CD4-positive, CD25-positive, alpha-beta regulatory T cell (primary cell): ENCODE measurements around the gene TMPRSS7. TPM values are rescaled to one million over a fixed set of nuclear protein-coding genes. Genes with fewer than 3 reads are reported as not detected.

Experiments used
- ATAC-seq, 2 donors: fragments of 150-1000 bp; cut with Tn5 transposase; one replicate each; pipeline ENCODE4 v1.10.0; 2021; ENCODE audit warnings: low read depth in 2 of 2, moderate number of reproducible peaks in 2 of 2, moderate library complexity in 1 of 2
- DNase-seq, 3 donors: peaks; one replicate each; pipeline versions ENCODE4 v3.0.0 to v3.0.0-alpha.2; 2012 to 2022; ENCODE audit warnings: mixed read lengths in 1 of 3
- H3K27ac ChIP-seq: one replicate; pipeline ENCODE4 v1.7.0; 2013; ENCODE audit warnings: mild to moderate bottlenecking, low read length; ENCODE audit not compliant: insufficient read depth, poor library complexity, severe bottlenecking
- H3K27me3 ChIP-seq: one replicate; pipeline ENCODE4 v1.7.0; 2013; ENCODE audit warnings: low read length; ENCODE audit not compliant: control insufficient read depth, insufficient read depth
- H3K36me3 ChIP-seq: one replicate; pipeline ENCODE4 v1.7.0; 2013; ENCODE audit warnings: mild to moderate bottlenecking, low read length, moderate library complexity; ENCODE audit not compliant: control insufficient read depth, insufficient read depth
- H3K4me1 ChIP-seq: 2 replicates; pipeline ENCODE4 v1.7.0; 2013; ENCODE audit warnings: mild to moderate bottlenecking, low read length; ENCODE audit not compliant: insufficient read depth, control insufficient read depth, poor library complexity, severe bottlenecking
- H3K4me3 ChIP-seq: one replicate; pipeline ENCODE4 v1.7.0; 2013; ENCODE audit warnings: low read depth, mild to moderate bottlenecking, low read length, moderate library complexity
- H3K9me3 ChIP-seq, 2 experiments: 1 replicate in 1 of 2; 2 replicates in 1 of 2; pipeline ENCODE4 v1.7.0; 2013; ENCODE audit warnings: low read length in 2 of 2, mild to moderate bottlenecking in 1 of 2, moderate library complexity in 1 of 2; ENCODE audit not compliant: control insufficient read depth in 2 of 2
- H3K27ac Mint-ChIP-seq, 3 donors: one replicate each; pipeline ENCODE4 v1.8.0; 2020 to 2022; ENCODE audit warnings: mild to moderate bottlenecking in 3 of 3, mixed read lengths in 3 of 3, moderate library complexity in 2 of 3
- H3K27me3 Mint-ChIP-seq: one replicate; pipeline ENCODE4 v1.8.0; 2022; ENCODE audit warnings: mild to moderate bottlenecking, mixed read lengths
- H3K36me3 Mint-ChIP-seq: one replicate; pipeline ENCODE4 v1.8.0; 2020; ENCODE audit warnings: mixed read lengths
- H3K4me1 Mint-ChIP-seq, 4 donors: one replicate each; pipeline ENCODE4 v1.8.0; 2020 to 2022; ENCODE audit warnings: mixed read lengths in 4 of 4, mild to moderate bottlenecking in 1 of 4
- H3K4me3 Mint-ChIP-seq, 4 donors: one replicate each; pipeline ENCODE4 v1.8.0; 2020 to 2022; ENCODE audit warnings: mild to moderate bottlenecking in 4 of 4, mixed read lengths in 4 of 4, moderate library complexity in 3 of 4
- H3K9me3 Mint-ChIP-seq, 7 donors: one replicate each; pipeline ENCODE4 v1.8.0; 2020 to 2022; ENCODE audit warnings: mixed read lengths in 7 of 7, mild to moderate bottlenecking in 3 of 7, moderate library complexity in 2 of 7
- polyA plus RNA-seq, 4 donors: library from polyadenylated mRNA; unstranded; fragments of 300-500 nt; fragmentation: Illumina TruSeq; gene quantifications; one replicate each; pipeline ENCODE4 v1.2.3, GENCODE V29; 2021
- total RNA-seq: library from RNA; stranded (reverse); gene quantifications from one replicate; pipeline ENCODE4 v1.2.3, GENCODE V29; 2022

Gene TMPRSS7
- total and polyA plus RNA-seq, 5 donors from 2014 or later, result not detected

DNA sequence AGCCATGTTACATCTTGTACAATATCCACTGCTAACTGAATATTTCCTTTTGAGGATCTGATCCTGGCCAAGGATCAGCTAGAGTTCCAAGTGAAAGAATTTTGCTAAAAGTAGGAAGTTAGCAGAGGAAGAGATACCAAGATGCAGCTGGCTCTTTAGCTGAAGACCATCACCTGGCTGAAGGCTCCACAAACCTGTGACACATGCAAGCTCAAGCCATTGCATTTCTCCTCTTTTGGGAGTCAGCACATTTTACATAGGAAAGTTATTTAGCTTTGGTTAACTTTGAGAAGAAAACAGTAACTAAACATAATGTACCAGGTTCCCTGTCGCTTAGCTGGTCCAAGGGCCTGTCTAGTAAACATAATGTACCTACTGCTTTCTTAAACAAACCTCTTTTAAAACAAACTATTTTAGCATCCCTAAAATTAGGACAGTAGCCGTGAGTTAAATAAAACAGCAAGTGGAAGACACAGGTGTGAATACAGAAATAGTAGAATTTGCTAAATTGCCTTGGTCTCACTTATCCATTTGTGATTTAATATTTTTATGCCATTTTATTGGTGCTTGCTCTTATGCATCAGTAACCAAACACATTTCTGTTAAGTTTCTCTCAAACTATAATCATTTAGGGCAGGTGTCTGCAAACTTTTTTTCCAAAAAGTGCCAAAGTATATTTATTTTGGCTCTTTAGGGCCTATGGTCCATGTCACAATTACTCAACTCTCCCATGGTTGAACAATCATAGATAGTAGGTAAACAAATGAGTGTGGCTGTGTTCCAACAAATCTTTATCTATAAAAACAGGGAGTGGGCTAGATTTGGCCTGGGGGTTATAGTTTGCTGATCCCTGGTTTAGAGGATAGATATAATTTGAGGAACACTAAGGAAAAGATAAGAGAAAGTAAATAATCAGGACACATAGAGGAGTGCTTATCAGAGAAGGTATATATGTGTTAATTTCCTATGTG lies 87.3 kb downstream of the TMPRSS7 start:
- no peaks in the 10 kb centered on the region for H3K27me3 ChIP-seq
- no peaks in the 10 kb centered on the region for H3K9me3 ChIP-seq
- ATAC-seq (no peak), DNase-seq (no peak)
- peaks cover 10% of the 10 kb centered on the region for H3K36me3 Mint-ChIP-seq
- no peak overlapping the region for H3K27ac Mint-ChIP-seq
- peaks cover 11% of the 10 kb centered on the region for H3K4me1 ChIP-seq
- H3K27ac ChIP-seq, result no peak overlapping the region
- H3K9me3 Mint-ChIP-seq, result no peaks in the 10 kb centered on the region
- peaks cover 4% of the 10 kb centered on the region for H3K27me3 Mint-ChIP-seq
- no peak overlapping the region for H3K4me3 Mint-ChIP-seq
- peaks cover 9 to 20% (median 12%) of the 10 kb centered on the region in 4 donors for H3K4me1 Mint-ChIP-seq
- no peak overlapping the region for H3K4me3 ChIP-seq
- H3K36me3 ChIP-seq, result peaks cover 12% of the 10 kb centered on the region

DNA sequence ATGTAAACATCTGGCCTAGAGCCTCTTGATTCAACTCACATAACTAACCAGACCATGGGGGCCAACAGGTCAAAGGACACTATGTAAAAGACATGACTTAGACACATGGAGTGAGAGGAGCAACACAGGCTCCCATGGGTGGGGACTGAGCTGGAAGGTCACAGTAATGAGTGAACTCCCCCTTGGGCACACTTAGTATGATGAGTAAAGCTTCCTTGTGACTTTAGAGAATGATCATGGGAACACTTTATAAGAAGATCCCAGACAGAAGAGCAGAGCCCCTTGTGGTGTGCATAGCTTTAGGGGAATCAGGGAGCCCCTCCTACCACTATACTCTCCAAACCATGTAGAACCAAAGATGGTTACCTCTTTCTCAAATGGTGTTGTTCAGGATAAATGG lies 88.3 kb downstream of the TMPRSS7 start:
- Histone ChIP-seq H3K27ac (no peak overlapping the region), H3K27me3 (no peaks in the 10 kb centered on the region), H3K9me3 (no peaks in the 10 kb centered on the region), H3K36me3 (peaks cover 12% of the 10 kb centered on the region), H3K4me1 (peaks cover 21% of the 10 kb centered on the region), H3K4me3 (no peak overlapping the region)
- Mint-ChIP-seq H3K27me3 (peaks cover 4% of the 10 kb centered on the region), H3K36me3 (peaks cover 10% of the 10 kb centered on the region), H3K4me1 (peaks cover 12 to 30% (median 17%) of the 10 kb centered on the region in 4 donors), H3K4me3 (no peak overlapping the region), H3K9me3 (no peaks in the 10 kb centered on the region), H3K27ac (no peak overlapping the region)
- ATAC-seq (no peak), DNase-seq (no peak)

DNA sequence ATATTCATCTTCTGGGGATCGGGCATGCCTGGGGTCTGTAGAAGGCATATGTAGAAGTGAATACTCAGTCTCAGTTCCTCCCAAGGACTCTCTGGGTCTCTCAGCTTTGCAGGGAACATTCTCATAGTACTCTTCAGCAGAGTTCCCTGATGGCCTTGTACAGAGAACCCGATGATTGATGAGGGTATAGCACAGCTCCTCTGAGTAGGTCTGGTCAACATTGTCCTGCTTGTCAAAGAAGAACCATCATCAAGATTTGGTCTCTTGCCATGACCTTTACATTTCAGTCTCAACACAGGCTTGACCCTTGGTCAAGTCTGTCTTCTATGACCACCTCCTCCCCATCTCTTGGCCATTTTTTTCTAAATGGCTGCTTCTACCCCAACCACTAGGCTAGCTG lies 89.0 kb downstream of the TMPRSS7 start:
- Histone ChIP-seq H3K27ac (no peak overlapping the region), H3K27me3 (no peaks in the 10 kb centered on the region), H3K4me3 (no peak overlapping the region), H3K4me1 (peaks cover 23% of the 10 kb centered on the region), H3K36me3 (peaks cover 12% of the 10 kb centered on the region), H3K9me3 (no peaks in the 10 kb centered on the region)
- H3K9me3 Mint-ChIP-seq, result no peaks in the 10 kb centered on the region
- H3K4me3 Mint-ChIP-seq, result no peak overlapping the region
- ATAC-seq (no peak), DNase-seq (no peak)
- H3K27ac Mint-ChIP-seq, result no peak overlapping the region
- H3K36me3 Mint-ChIP-seq, result peaks cover 10% of the 10 kb centered on the region
- peaks cover 4% of the 10 kb centered on the region for H3K27me3 Mint-ChIP-seq
- H3K4me1 Mint-ChIP-seq, result peaks cover 14 to 37% (median 24%) of the 10 kb centered on the region in 4 donors

DNA sequence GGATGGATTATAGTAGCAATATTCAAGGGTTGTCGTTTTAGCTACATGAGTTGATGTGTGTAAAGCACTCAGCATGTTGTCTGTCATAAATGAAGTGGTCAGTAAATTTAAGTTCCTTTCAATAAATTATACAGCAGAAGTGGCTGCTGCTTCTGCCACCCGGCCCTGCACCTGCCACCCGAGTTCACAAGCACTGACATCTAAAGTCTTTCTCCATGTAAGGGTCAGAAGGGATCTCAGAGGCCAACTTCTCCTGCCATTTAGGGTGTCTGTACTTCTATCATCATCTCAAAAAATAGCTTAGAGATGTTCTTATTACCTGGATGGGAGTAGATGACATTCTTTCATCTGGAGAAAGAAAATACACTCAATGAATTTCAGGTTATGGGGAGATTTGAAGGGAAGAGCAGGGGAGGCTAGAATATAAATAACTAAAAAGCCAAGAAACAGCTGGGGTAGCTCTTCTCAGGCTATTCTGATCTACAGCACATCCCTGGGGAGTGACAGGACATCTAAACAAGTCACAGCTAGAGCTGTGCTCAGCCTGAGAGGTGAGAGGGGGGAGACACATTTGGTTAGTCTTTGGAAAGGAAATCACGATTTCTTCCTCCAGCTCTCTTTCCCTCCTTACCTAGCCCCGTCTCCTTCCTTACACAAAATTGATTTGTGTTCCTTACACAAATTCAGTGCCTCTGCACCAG lies 90.5 kb downstream of the TMPRSS7 start:
- Mint-ChIP-seq H3K27me3 (peaks cover 4% of the 10 kb centered on the region), H3K36me3 (peaks cover 10% of the 10 kb centered on the region), H3K4me3 (peak overlapping the region in 1 of 4 donors; percentile 6), H3K9me3 (no peaks in the 10 kb centered on the region), H3K4me1 (peaks cover 18 to 47% (median 36%) of the 10 kb centered on the region in 4 donors), H3K27ac (peak overlapping the region in 1 of 3 donors; percentile 57)
- ATAC-seq (no peak), DNase-seq (no peak)
- no peak overlapping the region for H3K4me3 ChIP-seq
- H3K27ac ChIP-seq, result no peak overlapping the region
- H3K27me3 ChIP-seq, result no peaks in the 10 kb centered on the region
- H3K4me1 ChIP-seq, result peaks cover 38% of the 10 kb centered on the region
- H3K9me3 ChIP-seq, result no peaks in the 10 kb centered on the region
- H3K36me3 ChIP-seq, result peaks cover 12% of the 10 kb centered on the region

DNA sequence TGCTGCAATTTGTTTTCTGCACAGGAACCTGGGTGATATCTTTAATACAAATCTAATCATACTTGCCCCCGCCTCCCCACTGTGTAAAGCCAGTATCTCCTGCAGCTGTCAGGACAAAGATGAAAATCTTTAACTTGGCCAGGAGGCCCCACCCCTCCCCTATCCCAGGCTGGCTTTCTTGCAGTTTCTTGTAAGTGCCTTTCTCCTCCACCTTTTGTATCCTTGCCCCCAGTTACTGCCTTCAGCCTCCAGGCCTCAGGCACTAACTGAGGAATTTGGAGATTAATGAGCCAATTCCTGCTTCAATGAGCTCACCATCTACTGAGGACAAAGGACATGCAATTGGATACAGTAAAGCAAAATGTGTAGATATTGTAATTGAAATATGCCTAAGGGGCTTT lies 92.0 kb downstream of the TMPRSS7 start:
- no peak for ATAC-seq
- Histone ChIP-seq H3K4me3 (peak overlapping the region; percentile 28), H3K4me1 (peaks cover 39% of the 10 kb centered on the region), H3K27me3 (no peaks in the 10 kb centered on the region), H3K9me3 (no peaks in the 10 kb centered on the region), H3K27ac (no peak overlapping the region), H3K36me3 (peaks cover 12% of the 10 kb centered on the region)
- Mint-ChIP-seq H3K4me3 (peak overlapping the region in 2 of 4 donors; percentile 12 to 36), H3K4me1 (peaks cover 12 to 52% (median 42%) of the 10 kb centered on the region in 4 donors), H3K27ac (peak overlapping the region in 2 of 3 donors; percentile 52 to 77), H3K27me3 (no peaks in the 10 kb centered on the region), H3K36me3 (peaks cover 10% of the 10 kb centered on the region), H3K9me3 (no peaks in the 10 kb centered on the region)
- peak in 1 of 3 donors; percentile 17 for DNase-seq

DNA sequence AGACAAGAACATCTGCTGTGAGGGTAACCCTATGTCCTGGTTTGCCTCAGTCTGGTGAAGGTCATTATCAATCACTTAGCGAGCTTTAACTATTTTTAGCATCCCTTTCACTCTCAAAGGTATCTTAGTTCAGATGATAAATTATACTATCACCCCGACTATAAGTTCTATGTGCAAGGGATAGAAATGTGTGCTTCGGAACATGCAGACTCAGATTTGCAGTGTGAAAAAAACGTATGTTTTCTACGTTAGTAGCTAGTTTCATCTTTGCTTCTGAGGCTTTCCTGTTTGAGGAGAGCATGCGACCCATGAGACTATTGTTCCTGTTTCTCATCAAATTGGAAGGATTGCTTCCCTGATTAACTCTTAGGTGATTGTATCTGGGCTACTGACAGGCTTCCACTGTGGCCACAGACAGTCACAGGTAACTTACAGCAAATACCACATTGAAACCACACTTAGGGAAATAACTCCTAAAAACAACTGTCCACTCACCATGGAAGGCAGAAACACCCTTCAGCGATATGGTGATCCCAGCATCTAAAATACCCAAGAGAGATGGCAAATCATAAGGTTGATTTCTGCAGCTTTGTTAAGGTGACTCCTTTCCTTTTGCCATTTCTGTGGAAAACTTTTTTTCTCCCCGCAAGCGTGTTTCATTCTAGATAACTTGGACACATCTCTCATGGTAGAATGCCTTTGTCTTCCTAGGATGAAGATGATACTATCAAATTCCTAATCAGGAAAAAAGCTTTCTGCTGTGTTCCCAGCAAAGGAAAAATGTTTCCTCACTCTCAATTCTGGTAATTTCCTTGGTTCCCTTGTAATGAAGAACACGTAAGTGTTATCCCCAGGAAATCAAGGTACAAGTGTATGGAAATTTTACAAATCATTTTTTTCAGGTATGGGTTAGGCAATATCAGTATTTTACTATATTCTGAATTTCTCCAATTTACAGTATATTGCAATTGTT lies 93.3 kb downstream of the TMPRSS7 start:
- Histone ChIP-seq H3K9me3 (no peaks in the 10 kb centered on the region), H3K27ac (peak overlapping the region; percentile 74), H3K4me1 (peaks cover 41% of the 10 kb centered on the region), H3K36me3 (peaks cover 9% of the 10 kb centered on the region), H3K27me3 (no peaks in the 10 kb centered on the region), H3K4me3 (peak overlapping the region; percentile 28)
- H3K4me1 Mint-ChIP-seq, result peaks cover 14 to 60% (median 48%) of the 10 kb centered on the region in 4 donors
- no peaks in the 10 kb centered on the region for H3K9me3 Mint-ChIP-seq
- no peaks in the 10 kb centered on the region for H3K27me3 Mint-ChIP-seq
- peak in 1 of 3 donors; percentile 30 for DNase-seq
- H3K4me3 Mint-ChIP-seq, result peak overlapping the region; percentile 26 to 62 (median 31)
- ATAC-seq, result no peak
- peaks cover 6% of the 10 kb centered on the region for H3K36me3 Mint-ChIP-seq
- H3K27ac Mint-ChIP-seq, result peak overlapping the region; percentile 86 to 87 (median 87)
